Caco-2 (cell line): ENCODE data around the gene SNX27. TPM values are rescaled to one million over a fixed set of nuclear protein-coding genes. Genes with fewer than 3 reads are reported as not detected.

Source experiments
- BruUV-seq: library from RNA; stranded (reverse); fragments of 400-500 nt; replicated peaks from 2 replicates; lab custom pipeline; 2021; lab: Mats Ljungman, UMichigan
- CTCF ChIA-PET: fragments of 300-600 bp; sonication (Branson Sonifier 250); formaldehyde crosslinking; loops from one replicate; lab custom pipeline; 2022; ENCODE audit warnings: antibody characterized with exemption; lab: Charles Lee
- POLR2A ChIA-PET: fragments of 300-600 bp; sonication (Branson Sonifier 250); formaldehyde crosslinking; loops from one replicate; lab custom pipeline; 2022; ENCODE audit warnings: antibody characterized with exemption; lab: Charles Lee
- DNase-seq, 2 experiments: peaks; one replicate each; pipeline versions ENCODE4 v3.0.0 to v3.0.0-alpha.2; 2020 to 2022
- H3K27me3 ChIP-seq: replicated peaks from 2 replicates; pipeline ENCODE4 v1.6.0; 2011; ENCODE audit warnings: low read length; ENCODE audit not compliant: control insufficient read depth, insufficient read depth
- H3K36me3 ChIP-seq: 2 replicates; pipeline ENCODE4 v1.5.1; 2011; ENCODE audit warnings: low read length; ENCODE audit not compliant: control insufficient read depth, insufficient read depth
- H3K4me1 ChIP-seq: fragments of 250-450 bp; sonication (Bioruptor Pico); 2 replicates; pipeline ENCODE4 v1.5.1; 2020; ENCODE audit warnings: mild to moderate bottlenecking
- H3K4me3 ChIP-seq: 2 replicates; pipeline ENCODE4 v1.5.1; 2011; ENCODE audit warnings: low read depth, mild to moderate bottlenecking, control low read depth, low read length
- H3K9me3 ChIP-seq: fragments of 250-450 bp; sonication (Bioruptor Pico); 2 replicates; pipeline ENCODE4 v1.5.1; 2020; ENCODE audit warnings: mild to moderate bottlenecking, moderate library complexity
- H3K27ac Mint-ChIP-seq: one replicate; pipeline ENCODE4 v1.8.0; 2022; ENCODE audit warnings: mixed read lengths; ENCODE audit not compliant: unreplicated experiment
- H3K27me3 Mint-ChIP-seq: one replicate; pipeline ENCODE4 v1.8.0; 2022; ENCODE audit warnings: mixed read lengths; ENCODE audit not compliant: insufficient read depth, unreplicated experiment
- H3K36me3 Mint-ChIP-seq: one replicate; pipeline ENCODE4 v1.8.0; 2022; ENCODE audit warnings: mild to moderate bottlenecking, mixed read lengths; ENCODE audit not compliant: insufficient read depth, unreplicated experiment
- H3K4me1 Mint-ChIP-seq: one replicate; pipeline ENCODE4 v1.8.0; 2022; ENCODE audit warnings: low read depth, mixed read lengths; ENCODE audit not compliant: unreplicated experiment
- H3K4me3 Mint-ChIP-seq: one replicate; pipeline ENCODE4 v1.8.0; 2022; ENCODE audit warnings: mild to moderate bottlenecking, moderate library complexity, mixed read lengths; ENCODE audit not compliant: unreplicated experiment
- H3K9me3 Mint-ChIP-seq: one replicate; pipeline ENCODE4 v1.8.0; 2022; ENCODE audit warnings: mixed read lengths; ENCODE audit not compliant: unreplicated experiment
- CTCF ChIP-seq, 2 experiments: fragments of 200-600 bp in 1 of 2; IDR thresholded peaks; 1 replicate in 1 of 2; 2 replicates in 1 of 2; pipeline versions ENCODE4 v1.5.1 to v1.8.0; 2011 to 2022; ENCODE audit warnings: antibody characterized with exemption in 1 of 2, control low read depth in 1 of 2, inconsistent platforms in 1 of 2, low read depth in 1 of 2, low read length in 1 of 2, mild to moderate bottlenecking in 1 of 2, moderate library complexity in 1 of 2; ENCODE audit not compliant: insufficient read depth in 1 of 2, severe bottlenecking in 1 of 2, unreplicated experiment in 1 of 2
- intact Hi-C: fragments of 100-400 bp; cut with micrococcal nuclease; formaldehyde crosslinking; loops from one replicate; pipeline ENCODE4 v1.10.0; 2022; ENCODE audit not compliant: unreplicated experiment
- total RNA-seq: library from RNA; stranded (reverse); gene quantifications from 2 replicates; pipeline ENCODE4 v1.2.3, GENCODE V29; 2022

Gene SNX27
- total RNA-seq, 1 experiment from 2014 or later: 47.2 TPM

- BruUV-seq: no TSS peak
- Mint-ChIP-seq H3K27ac (no peak overlapping the region), H3K9me3 (no peaks in the 10 kb centered on the region)
These were observed 46.2 kb upstream of the SNX27 start for GRCh38 chr1:151565502-151566189.

GRCh38 chr1:151568626-151569088, 43.2 kb upstream of the SNX27 start:
- no peak for DNase-seq
- ChIA-PET POLR2A (interaction anchor here (1.9 kb wide), 1 partner anchor 29 kb away, joined by 6 read pairs; the partner anchor contains the start of gene TUFT1), CTCF (no interaction called here)
- intact Hi-C loops: no loop called here
- Histone ChIP-seq H3K9me3 (no peaks in the 10 kb centered on the region), H3K36me3 (no peaks in the 10 kb centered on the region), H3K4me3 (no peak overlapping the region), H3K27me3 (no peaks in the 10 kb centered on the region), H3K4me1 (peaks cover 22% of the 10 kb centered on the region)
- no peak for TF ChIP-seq CTCF (IDR thresholded peaks at IDR 0.05; ENCODE audit: insufficient read depth in 1 of 2, low read depth in 1 of 2, low read length in 1 of 2, severe bottlenecking in 1 of 2, unreplicated experiment in 1 of 2)
- Mint-ChIP-seq H3K36me3 (peaks cover 73% of the 10 kb centered on the region), H3K4me1 (peaks cover 23% of the 10 kb centered on the region), H3K4me3 (no peak overlapping the region), H3K9me3 (no peaks in the 10 kb centered on the region), H3K27me3 (no peaks in the 10 kb centered on the region), H3K27ac (no peak overlapping the region)
- BruUV-seq: no TSS peak

More at GRCh38 chr1:151565502-151566189, 46.2 kb upstream of the SNX27 start:
- no peaks in the 10 kb centered on the region for H3K9me3 ChIP-seq
- TF ChIP-seq CTCF (IDR thresholded peaks at IDR 0.05; ENCODE audit: insufficient read depth in 1 of 2, low read depth in 1 of 2, low read length in 1 of 2, severe bottlenecking in 1 of 2, unreplicated experiment in 1 of 2): no peak
- H3K4me1 ChIP-seq: peaks cover 22% of the 10 kb centered on the region
- H3K4me3 Mint-ChIP-seq: no peak overlapping the region
- H3K27me3 ChIP-seq: no peaks in the 10 kb centered on the region
- POLR2A ChIA-PET: interaction anchor here (0.6 to 1.2 kb wide), 3 partner anchors 25 to 197 kb away, joined by 3 to 4 read pairs (median 4); no protein-coding TSS in a partner anchor
- H3K4me3 ChIP-seq: no peak overlapping the region
- H3K36me3 ChIP-seq: no peaks in the 10 kb centered on the region; the same call in 1 of the 2 replicates
- peaks cover 23% of the 10 kb centered on the region for H3K4me1 Mint-ChIP-seq
- DNase-seq: no peak
- no peaks in the 10 kb centered on the region for H3K27me3 Mint-ChIP-seq
- peaks cover 57% of the 10 kb centered on the region for H3K36me3 Mint-ChIP-seq
- intact Hi-C loops: no loop called here
- CTCF ChIA-PET: no interaction called here

GRCh38 chr1:151570819-151571218, 41.0 kb upstream of the SNX27 start:
- H3K36me3 Mint-ChIP-seq: peaks cover 79% of the 10 kb centered on the region
- Histone ChIP-seq H3K9me3 (no peaks in the 10 kb centered on the region), H3K4me3 (no peak overlapping the region), H3K27me3 (no peaks in the 10 kb centered on the region), H3K4me1 (peaks cover 17% of the 10 kb centered on the region), H3K36me3 (peaks cover 4% of the 10 kb centered on the region; the same call in 1 of the 2 replicates)
- no peaks in the 10 kb centered on the region for H3K27me3 Mint-ChIP-seq
- H3K9me3 Mint-ChIP-seq: no peaks in the 10 kb centered on the region
- CTCF ChIA-PET: no interaction called here
- intact Hi-C loops: no loop called here
- H3K4me1 Mint-ChIP-seq: peaks cover 16% of the 10 kb centered on the region
- no TSS peak for BruUV-seq
- no peak overlapping the region for H3K27ac Mint-ChIP-seq
- H3K4me3 Mint-ChIP-seq: no peak overlapping the region
- no peak for TF ChIP-seq CTCF (IDR thresholded peaks at IDR 0.05; ENCODE audit: insufficient read depth in 1 of 2, low read depth in 1 of 2, low read length in 1 of 2, severe bottlenecking in 1 of 2, unreplicated experiment in 1 of 2)
- no peak for DNase-seq
- POLR2A ChIA-PET: interaction anchor here (1.9 kb wide), 1 partner anchor 31 kb away, joined by 6 read pairs; the partner anchor contains the start of gene TUFT1
